K562 (cell line): ENCODE results near the gene DPAGT1. TPM values are rescaled to one million over a fixed set of nuclear protein-coding genes. Genes with fewer than 3 reads are reported as not detected.

ENCODE experiments used
- ATF4 ChIP-seq: fragments of 450-650 bp; formaldehyde crosslinking; IDR thresholded peaks from 2 replicates; pipeline ENCODE4 v1.4.0; 2022; ENCODE audit warnings: mild to moderate bottlenecking, moderate library complexity
- E2F4 ChIP-seq: sonication (generic); formaldehyde crosslinking; IDR thresholded peaks from 2 replicates; pipeline ENCODE4 v1.8.0; 2022; ENCODE audit warnings: mild to moderate bottlenecking, low read depth, missing genetic modification reagents
- EHMT2 ChIP-seq: fragments of 450-650 bp; IDR thresholded peaks from 2 replicates; pipeline ENCODE4 v1.6.1; 2018; ENCODE audit warnings: antibody characterized with exemption
- ETS2 ChIP-seq: IDR thresholded peaks from 2 replicates; pipeline ENCODE4 v1.6.1; 2016; ENCODE audit warnings: borderline replicate concordance, missing genetic modification characterization, mild to moderate bottlenecking, moderate library complexity, missing compliant biosample characterization; ENCODE audit not compliant: poor library complexity, severe bottlenecking
- HES1 ChIP-seq: fragments of 450-650 bp; IDR thresholded peaks from 2 replicates; pipeline ENCODE4 v1.6.1; 2016; ENCODE audit warnings: low read depth, mild to moderate bottlenecking, moderate library complexity
- HEY1 ChIP-seq: fragments of 250-450 bp; sonication (Bioruptor Pico); IDR thresholded peaks from 2 replicates; pipeline ENCODE4 v1.5.0; 2020; ENCODE audit warnings: mild to moderate bottlenecking, moderate library complexity, borderline replicate concordance
- HNRNPL ChIP-seq: fragments of 200-400 bp; formaldehyde crosslinking; IDR thresholded peaks from 2 replicates; pipeline ENCODE4 v1.6.1; 2017; ENCODE audit warnings: low read depth, mild to moderate bottlenecking, low read length
- MXI1 ChIP-seq: IDR thresholded peaks from 2 replicates; pipeline ENCODE4 v1.6.1; 2011; ENCODE audit warnings: low read depth, mild to moderate bottlenecking, improper control_type of control experiment, low read length
- MYNN ChIP-seq, 2 experiments: sonication (generic); formaldehyde crosslinking in 1 of 2; IDR thresholded peaks; 2 replicates each; pipeline versions ENCODE4 v1.5.0 to v1.6.1; 2016 to 2020; ENCODE audit warnings: antibody characterized with exemption in 1 of 2, missing genetic modification reagents in 1 of 2
- NONO ChIP-seq, 2 experiments: fragments of 200-400 bp in 1 of 2; fragments of 450-650 bp in 1 of 2; formaldehyde crosslinking in 1 of 2; IDR thresholded peaks; 2 replicates each; pipeline ENCODE4 v1.6.1; 2017; ENCODE audit warnings: low read depth in 2 of 2, mild to moderate bottlenecking in 2 of 2, moderate library complexity in 2 of 2, low read length in 1 of 2
- PHTF2 ChIP-seq: fragments of 250-450 bp; sonication (Bioruptor Pico); IDR thresholded peaks from 2 replicates; pipeline ENCODE4 v1.5.0; 2021; ENCODE audit warnings: mild to moderate bottlenecking
- POLR2A ChIP-seq: fragments of 450-650 bp; conservative IDR thresholded peaks from 2 replicates; pipeline ENCODE4 v1.6.1; 2016
- ZNF184 ChIP-seq: sonication (generic); formaldehyde crosslinking; IDR thresholded peaks from 2 replicates; pipeline ENCODE4 v1.5.0; 2020; ENCODE audit warnings: missing genetic modification reagents
- ZNF274 ChIP-seq: IDR thresholded peaks from 2 replicates; pipeline ENCODE4 v1.6.1; 2011; ENCODE audit warnings: low read depth, mild to moderate bottlenecking, low read length, moderate library complexity, borderline replicate concordance
- ZNF318 ChIP-seq, 2 experiments: fragments of 450-650 bp; IDR thresholded peaks; 2 replicates each; pipeline ENCODE4 v1.6.1; 2016; ENCODE audit warnings: mild to moderate bottlenecking in 2 of 2, borderline replicate concordance in 1 of 2, low read depth in 1 of 2, moderate library complexity in 1 of 2
- polyA plus RNA-seq, 8 experiments: library from polyadenylated mRNA; depleted of rRNA in 4 of 8; stranded (reverse) in 5 of 8; unstranded in 3 of 8; fragments of >200 nt; fragmentation: Nextera tagmentation in 2 of 8; fragmentation: Illumina TruSeq in 1 of 8; extraction: Ambion mirVana in 2 of 8; extraction: Trizol in 1 of 8; gene quantifications; 2 replicates each; pipeline versions ENCODE4 v1.2.1 to v1.2.3, GENCODE V29; 2011 to 2014; ENCODE audit warnings: inconsistent platforms in 1 of 8, missing spikeins in 1 of 8
- total RNA-seq, 7 experiments: library from RNA; depleted of rRNA in 6 of 7; stranded (reverse); fragments of >200 nt in 6 of 7; fragmentation: Illumina TruSeq in 2 of 7; extraction: Trizol in 2 of 7; gene quantifications; 2 replicates each; pipeline versions ENCODE4 v1.2.1 to v1.2.3, GENCODE V29; 2011 to 2021; ENCODE audit warnings: low replicate concordance in 1 of 7

Gene DPAGT1
- total and polyA plus RNA-seq, 9 of the 15 experiments (the other 6 are each of a cell fraction or from before 2014, with no cell fraction given): 29.9 to 135 (median 85.0) TPM

- TF ChIP-seq E2F4: no peak
- no peak for TF ChIP-seq ETS2 (tag)
- no peak for TF ChIP-seq ZNF318 (IDR thresholded peaks at IDR 0.05; ENCODE audit: borderline replicate concordance in 1 of 2, low read depth in 1 of 2)
- TF ChIP-seq NONO (IDR thresholded peaks at IDR 0.05; ENCODE audit: low read depth in 2 of 2, low read length in 1 of 2): 0 out of 4 replicates have a peak, but pooled peaks have one; percentile 4 to 40
- no peak; the same call in 1 of the 2 replicates for TF ChIP-seq MXI1
- no peak for TF ChIP-seq HEY1 (CRISPR knock-in tag)
- TF ChIP-seq HES1: no peak
- no peak for TF ChIP-seq PHTF2 (CRISPR knock-in tag)
- TF ChIP-seq ZNF274: no peak
- TF ChIP-seq EHMT2: no peak
- no peak for TF ChIP-seq HNRNPL
- no peak for TF ChIP-seq ZNF184
- TF ChIP-seq ATF4 (CRISPR knock-in tag): peak; percentile 50; the same call in 1 of the 2 replicates
- TF ChIP-seq POLR2A: peak; percentile 82
- no peak for TF ChIP-seq MYNN (IDR thresholded peaks at IDR 0.05)
- no peak for TF ChIP-seq MYNN (CRISPR knock-in tag; IDR thresholded peaks at IDR 0.05)
Observed at GRCh38 chr11:119106564-119107537, 5.2 kb upstream of the DPAGT1 start, which contains the start of gene C2CD2L (continued).
